PC-9 (cell line): ENCODE results near the gene URM1.

ENCODE experiments used
- EZH2 ChIP-seq: fragments of 200-600 bp; sonication (generic); IDR thresholded peaks from 2 replicates; pipeline ENCODE4 v1.8.0; 2017; ENCODE audit warnings: antibody characterized with exemption, low read depth
- TF ChIP-seq, protein P1 (sequence below): fragments of 200-600 bp; sonication (generic); conservative IDR thresholded peaks from 2 replicates; pipeline ENCODE4 v1.6.1; 2017; ENCODE audit warnings: mixed run types, antibody characterized with exemption, mild to moderate bottlenecking, moderate library complexity

DNA sequence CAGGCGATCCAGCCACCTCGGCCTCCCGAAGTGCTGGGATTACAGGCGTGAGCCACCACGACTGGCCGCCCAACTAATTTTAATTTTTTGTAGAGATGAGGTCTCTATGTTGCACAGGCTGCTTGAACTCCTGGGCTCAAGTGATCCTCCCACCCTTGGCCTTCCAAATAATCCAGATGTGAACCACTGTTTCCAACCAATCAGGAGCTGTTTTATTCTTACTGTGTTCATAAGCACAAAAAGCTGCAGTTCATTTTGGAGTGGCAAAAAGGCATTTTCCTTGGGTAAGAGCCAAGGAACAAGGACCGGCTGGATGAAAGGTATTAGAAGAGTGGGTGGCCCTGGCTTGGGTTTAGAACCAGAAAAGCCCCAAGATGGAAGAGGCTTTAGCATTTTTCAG lies 36.0 kb upstream of the URM1 start:
- TF ChIP-seq, protein P1, sequence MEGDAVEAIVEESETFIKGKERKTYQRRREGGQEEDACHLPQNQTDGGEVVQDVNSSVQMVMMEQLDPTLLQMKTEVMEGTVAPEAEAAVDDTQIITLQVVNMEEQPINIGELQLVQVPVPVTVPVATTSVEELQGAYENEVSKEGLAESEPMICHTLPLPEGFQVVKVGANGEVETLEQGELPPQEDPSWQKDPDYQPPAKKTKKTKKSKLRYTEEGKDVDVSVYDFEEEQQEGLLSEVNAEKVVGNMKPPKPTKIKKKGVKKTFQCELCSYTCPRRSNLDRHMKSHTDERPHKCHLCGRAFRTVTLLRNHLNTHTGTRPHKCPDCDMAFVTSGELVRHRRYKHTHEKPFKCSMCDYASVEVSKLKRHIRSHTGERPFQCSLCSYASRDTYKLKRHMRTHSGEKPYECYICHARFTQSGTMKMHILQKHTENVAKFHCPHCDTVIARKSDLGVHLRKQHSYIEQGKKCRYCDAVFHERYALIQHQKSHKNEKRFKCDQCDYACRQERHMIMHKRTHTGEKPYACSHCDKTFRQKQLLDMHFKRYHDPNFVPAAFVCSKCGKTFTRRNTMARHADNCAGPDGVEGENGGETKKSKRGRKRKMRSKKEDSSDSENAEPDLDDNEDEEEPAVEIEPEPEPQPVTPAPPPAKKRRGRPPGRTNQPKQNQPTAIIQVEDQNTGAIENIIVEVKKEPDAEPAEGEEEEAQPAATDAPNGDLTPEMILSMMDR, result no peak
- TF ChIP-seq EZH2, result no peak
